NCI-H2171 treated with DMSO at 0.1 percent for 48 hours (cell line): ENCODE results near the gene PTPN14.

Experiments used
- DNase-seq: peaks from one replicate; lab custom pipeline; 2025; lab: John Stamatoyannopoulos, UW

Gene PTPN14

DNA sequence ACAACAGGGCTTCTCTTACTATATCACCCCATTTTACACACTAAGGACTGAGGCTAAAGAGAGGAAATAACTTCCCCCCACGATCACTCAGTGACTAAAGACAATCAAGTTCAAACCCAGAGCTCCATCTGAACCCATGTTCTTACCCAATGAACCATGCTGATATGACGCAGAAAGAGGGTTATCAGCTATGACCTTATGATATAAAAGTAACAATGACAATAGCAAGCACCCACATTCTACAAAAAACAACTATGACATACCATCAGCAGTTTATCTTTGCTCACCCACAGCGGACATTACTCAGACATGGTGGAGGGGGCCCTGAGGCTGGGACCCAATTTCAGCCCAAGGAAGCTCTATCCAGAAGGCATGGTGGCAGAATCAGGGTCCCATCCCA, 75.7 kb downstream of the PTPN14 start:
- DNase-seq = no peak

DNA sequence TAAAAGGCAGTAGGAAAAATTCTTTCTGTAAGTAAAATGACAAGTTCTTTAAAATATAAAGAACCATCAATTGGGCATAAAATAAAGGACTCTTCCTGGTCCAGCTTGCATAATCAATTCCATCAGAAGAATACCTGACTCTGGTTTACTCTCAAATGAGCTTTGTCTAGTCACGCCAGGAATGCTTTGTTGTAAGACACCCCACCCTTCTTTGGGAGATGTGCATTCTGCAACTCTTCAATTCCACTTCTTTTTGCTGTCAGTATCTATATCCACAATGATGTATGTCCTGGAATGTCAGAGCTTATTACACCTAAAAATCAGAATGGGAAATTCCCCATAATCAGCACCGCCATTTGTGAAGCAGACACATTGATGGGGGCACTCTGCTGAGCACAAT, 76.1 kb downstream of the PTPN14 start:
- no peak for DNase-seq

GRCh38 chr1:214474467-214474866, 76.9 kb downstream of the PTPN14 start:
- DNase-seq = no peak

- DNase-seq = no peak
Measured at GRCh38 chr1:214473862-214474261, 77.5 kb downstream of the PTPN14 start.

- no peak for DNase-seq
Measured at GRCh38 chr1:214473387-214473786, 78.0 kb downstream of the PTPN14 start.

DNA sequence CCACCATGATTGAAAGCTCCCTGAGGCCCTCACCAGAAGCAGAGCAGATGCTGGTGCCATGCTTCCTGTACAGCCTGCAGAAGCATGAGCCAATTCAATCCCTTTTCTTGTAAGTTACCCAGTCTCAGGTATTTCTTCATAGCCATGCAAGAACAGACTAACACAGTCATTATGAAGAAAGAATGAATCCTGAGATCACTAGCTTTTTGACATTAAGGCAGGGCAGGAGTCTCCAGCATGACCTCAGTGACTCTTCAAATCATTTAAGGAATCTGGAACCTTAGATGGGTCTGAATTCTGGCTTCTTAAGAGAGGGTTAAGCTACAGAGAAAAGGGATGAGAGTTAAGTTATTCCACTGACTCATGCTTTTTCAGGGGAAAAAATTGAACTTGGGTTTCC, 79.0 kb downstream of the PTPN14 start:
- DNase-seq = no peak

DNA sequence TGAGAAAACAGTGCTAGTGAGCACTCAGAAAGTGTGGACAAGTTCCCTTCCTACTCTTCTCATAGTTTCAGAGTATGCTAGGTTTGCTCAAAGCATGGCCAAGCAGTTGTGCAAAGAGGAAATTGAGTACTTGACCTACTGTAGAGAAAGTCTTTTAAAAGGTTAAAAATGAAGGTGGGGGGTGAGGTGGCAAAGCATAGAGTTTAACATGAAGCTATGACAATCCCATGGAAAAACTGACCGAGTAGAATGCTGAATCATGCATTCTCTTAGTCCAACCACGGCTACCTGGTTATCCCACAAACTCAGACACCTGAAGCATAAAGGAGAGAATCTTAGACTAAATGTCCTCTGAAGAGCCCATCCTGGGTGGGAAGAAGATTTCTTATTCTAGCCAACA, 79.9 kb downstream of the PTPN14 start:
- DNase-seq = no peak

DNA sequence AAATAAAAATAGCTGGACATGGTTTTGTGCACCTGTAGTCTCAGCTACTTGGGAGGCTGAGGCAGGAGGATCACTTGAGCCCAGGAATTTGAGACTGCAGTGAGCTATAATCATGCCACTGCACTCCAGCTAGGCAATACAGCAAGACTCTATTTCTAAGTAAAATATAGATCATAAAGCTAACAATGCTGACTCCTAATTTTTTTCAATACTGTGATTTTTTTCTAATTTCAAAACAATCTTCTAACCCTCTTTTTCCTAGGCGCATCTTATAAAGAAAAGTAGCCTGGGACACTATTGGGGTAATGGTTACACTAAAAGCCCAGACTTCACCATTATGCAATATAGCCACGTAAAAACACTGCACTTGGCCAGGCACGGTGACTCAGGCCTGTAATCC, 81.3 kb downstream of the PTPN14 start:
- DNase-seq = no peak

- DNase-seq = peak; percentile 42
Measured at GRCh38 chr1:214469290-214469689, 82.1 kb downstream of the PTPN14 start.

DNA sequence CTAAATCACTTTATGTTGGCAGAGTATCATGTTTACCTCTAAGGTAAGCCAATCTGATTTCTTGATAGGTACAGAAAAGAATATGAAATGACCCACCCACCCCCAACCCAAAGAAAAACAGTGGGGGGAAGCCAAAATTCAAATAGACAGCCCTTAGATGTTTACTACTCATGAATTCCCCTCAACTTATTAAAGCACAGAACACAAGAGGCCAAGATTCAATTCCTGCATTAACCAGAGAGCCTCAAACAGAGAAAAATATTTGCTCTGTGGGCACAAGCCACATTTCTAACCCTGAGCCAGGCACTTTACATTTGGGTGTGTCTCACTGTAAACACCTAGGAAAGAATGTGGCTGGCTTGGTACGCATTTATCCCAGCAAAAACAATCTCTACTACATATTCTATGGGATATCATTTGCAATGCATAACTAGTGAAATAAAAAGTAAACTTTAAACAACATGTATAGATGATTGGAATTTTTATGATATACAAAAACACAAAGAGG, 84.3 kb downstream of the PTPN14 start:
- DNase-seq = no peak

- no peak for DNase-seq
Measured at GRCh38 chr1:214466403-214467077, 84.9 kb downstream of the PTPN14 start.

GRCh38 chr1:214464445-214465287, 86.7 kb downstream of the PTPN14 start:
- peak; percentile 99 for DNase-seq

DNA sequence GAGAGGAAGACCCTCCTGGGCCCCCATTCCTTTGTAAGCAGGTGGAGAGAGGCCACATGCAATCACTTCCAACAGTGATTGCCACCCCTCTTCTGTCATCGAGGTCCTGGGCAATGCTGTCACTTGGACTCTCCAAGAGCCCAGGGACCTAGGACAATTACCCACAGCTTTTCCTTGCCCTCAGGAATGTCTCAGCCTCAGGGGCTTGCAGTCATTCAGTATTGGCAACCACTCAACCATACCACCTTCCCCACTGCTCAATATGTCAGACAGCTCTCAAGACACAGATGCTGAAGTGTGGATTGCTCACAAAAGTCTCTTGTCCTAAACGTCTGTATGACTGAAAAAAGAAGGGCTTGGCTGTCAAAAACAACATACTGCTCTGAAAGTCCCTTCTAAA, 87.8 kb downstream of the PTPN14 start:
- DNase-seq = peak; percentile 48

GRCh38 chr1:214462882-214463281, 88.5 kb downstream of the PTPN14 start:
- DNase-seq = no peak

GRCh38 chr1:214461305-214461704, 90.1 kb downstream of the PTPN14 start:
- DNase-seq = no peak

DNA sequence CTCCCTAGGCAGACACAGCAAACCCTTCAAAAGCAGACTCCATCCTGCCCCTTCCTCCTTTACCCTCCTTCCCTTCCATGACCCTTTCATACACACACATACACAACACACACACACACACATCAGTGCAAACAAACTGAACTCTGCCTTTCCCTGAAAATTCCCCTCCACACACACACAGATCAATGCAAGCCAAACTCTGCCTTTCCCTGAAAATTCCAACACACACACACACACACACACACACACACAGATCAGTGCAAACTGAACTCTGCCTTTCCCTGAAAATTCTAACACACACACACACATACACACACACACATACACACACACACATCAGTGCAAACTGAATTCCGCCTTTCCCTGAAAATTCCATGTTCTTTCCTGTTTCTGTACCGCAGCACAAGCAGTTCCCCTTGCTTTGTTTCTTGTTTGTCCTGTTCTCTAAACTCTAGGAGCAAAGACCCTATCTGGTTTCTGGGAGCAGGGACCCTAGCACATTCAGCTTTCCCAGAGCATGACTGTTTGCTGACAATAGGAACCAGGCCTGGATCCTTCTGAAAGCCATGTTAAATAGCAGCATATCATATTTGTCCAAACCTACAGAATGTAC, 91.0 kb downstream of the PTPN14 start:
- no peak for DNase-seq

DNA sequence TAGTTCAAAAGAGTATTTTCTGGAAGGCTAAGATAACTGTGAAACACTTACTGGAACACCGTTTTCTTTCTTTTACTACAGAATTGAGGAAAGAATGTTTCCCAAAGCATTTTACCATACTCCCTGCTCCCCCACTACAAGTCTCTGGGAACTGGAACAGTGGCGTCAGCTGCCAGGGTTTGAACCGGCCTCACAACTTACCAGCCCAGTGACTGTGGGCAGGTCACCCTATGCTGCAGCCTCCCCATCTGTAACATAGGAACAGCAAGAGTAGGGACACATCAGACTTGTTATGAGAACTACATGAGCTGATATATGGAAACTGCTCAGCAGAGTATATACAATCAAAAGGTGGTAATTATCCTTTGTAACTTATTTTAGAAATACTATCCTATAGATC, 91.5 kb downstream of the PTPN14 start:
- no peak for DNase-seq

DNA sequence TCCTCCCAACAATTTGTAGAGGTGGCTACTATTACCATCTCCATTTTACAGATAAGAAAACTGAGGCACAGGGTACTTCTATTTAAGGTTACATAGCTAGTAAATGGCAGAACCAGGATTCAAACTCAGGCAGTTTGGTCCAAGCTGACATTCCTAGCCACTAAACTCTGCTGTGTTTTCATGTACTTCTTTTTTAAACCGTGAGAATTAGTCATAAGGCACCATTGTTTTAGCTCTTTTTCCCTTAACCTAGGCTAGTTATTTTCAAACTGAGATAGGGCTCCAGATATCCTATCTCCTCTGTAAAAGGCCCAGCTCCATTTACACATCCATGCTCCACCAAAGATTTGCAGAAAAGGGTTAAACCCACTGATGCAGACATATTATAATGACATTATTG, 92.9 kb downstream of the PTPN14 start:
- no peak for DNase-seq

DNA sequence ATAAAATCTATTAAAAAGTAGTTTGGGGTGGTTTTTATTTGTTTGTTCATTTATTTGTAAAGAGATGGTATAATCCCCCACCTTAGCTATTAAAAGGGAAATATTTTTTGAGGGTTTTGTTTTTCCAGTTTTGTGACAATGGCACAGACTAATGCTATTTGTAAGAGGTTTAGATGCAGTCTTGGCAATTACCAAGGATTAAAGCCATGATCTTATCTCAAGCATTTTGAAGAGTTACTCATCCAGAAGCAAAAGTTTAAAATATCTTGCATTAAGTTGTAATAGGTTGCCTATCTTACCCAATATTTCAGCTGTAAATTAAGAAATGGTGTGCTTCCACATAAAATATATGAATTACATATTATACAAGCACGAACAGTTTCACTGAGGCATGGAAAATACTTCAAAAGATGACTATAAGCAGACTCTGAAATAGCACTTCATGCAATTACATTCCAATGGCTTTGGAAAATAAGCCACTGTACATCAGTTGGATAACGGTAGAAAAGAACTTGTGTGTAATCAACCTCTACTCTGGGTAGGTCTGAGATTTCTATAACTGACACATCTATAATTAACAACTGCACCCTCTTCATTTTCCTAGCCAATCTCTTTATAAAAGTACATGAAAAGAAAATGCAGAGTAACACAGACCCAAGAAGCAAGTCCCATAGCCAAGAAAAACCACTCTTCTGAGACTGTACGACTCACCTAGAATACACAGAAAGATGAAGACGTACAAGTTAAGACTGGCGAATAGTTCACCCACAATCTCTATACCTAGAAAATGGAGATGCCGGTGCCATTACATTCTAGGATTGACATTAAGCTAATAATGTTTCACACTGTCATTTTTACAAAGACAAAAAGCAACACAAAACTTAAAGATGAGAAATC, 95.2 kb downstream of the PTPN14 start:
- DNase-seq = no peak

DNA sequence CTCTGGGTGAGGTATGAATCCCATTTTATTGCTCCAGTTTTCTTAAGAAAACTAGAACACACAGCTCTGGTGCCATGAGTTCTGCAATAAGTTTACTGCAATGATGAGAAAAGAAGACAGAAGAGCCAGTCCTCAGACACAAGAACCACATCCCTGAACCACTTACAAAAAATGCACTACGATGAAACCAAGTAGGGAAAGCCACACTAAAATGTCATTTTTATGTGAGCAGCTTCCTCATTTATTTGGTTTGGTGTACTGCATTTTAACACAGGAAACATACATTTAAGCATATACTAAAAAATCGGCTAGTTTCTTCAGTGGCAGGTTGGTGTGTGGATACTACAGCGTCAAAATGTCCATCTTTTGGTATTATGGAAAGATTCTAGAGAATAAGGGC, 95.9 kb downstream of the PTPN14 start:
- no peak for DNase-seq

GRCh38 chr1:214454569-214455396, 96.6 kb downstream of the PTPN14 start:
- no peak for DNase-seq
